Parathyroid adenoma (tissue), 2 donors: ENCODE results near the gene SLC22A23.

Experiments
- H2AFZ ChIP-seq: fragments of 300-600 bp; sonication (generic); one replicate; pipeline ENCODE4 v1.7.0; 2017; ENCODE audit warnings: antibody characterized with exemption, mild to moderate bottlenecking
- H3K27ac ChIP-seq: fragments of 300-600 bp; sonication (generic); one replicate; pipeline ENCODE4 v1.7.0; 2017
- H3K27me3 ChIP-seq: fragments of 300-600 bp; sonication (generic); one replicate; pipeline ENCODE4 v1.7.0; 2017; ENCODE audit warnings: low read length; ENCODE audit not compliant: control insufficient read depth, insufficient read depth
- H3K36me3 ChIP-seq: fragments of 300-600 bp; sonication (generic); one replicate; pipeline ENCODE4 v1.7.0; 2017; ENCODE audit warnings: low read length; ENCODE audit not compliant: control insufficient read depth, insufficient read depth
- H3K4me1 ChIP-seq: fragments of 300-600 bp; sonication (generic); one replicate; pipeline ENCODE4 v1.7.0; 2017; ENCODE audit warnings: control low read depth
- H3K4me2 ChIP-seq: fragments of 300-600 bp; sonication (generic); one replicate; pipeline ENCODE4 v1.7.0; 2017; ENCODE audit warnings: low read length
- H3K4me3 ChIP-seq: fragments of 300-600 bp; sonication (generic); one replicate; pipeline ENCODE4 v1.7.0; 2017; ENCODE audit warnings: low read depth, low read length
- H3K79me2 ChIP-seq: fragments of 300-600 bp; sonication (generic); one replicate; pipeline ENCODE4 v1.7.0; 2017; ENCODE audit warnings: control low read depth
- H3K9ac ChIP-seq: fragments of 300-600 bp; sonication (generic); one replicate; pipeline ENCODE4 v1.7.0; 2017; ENCODE audit warnings: mild to moderate bottlenecking
- H3K9me3 ChIP-seq: fragments of 300-600 bp; sonication (generic); one replicate; pipeline ENCODE4 v1.7.0; 2017; ENCODE audit warnings: low read length; ENCODE audit not compliant: control insufficient read depth
- TF ChIP-seq, protein P1 (sequence below): fragments of 300-600 bp; sonication (generic); IDR thresholded peaks from one replicate; pipeline ENCODE4 v1.7.0; 2017; ENCODE audit warnings: antibody characterized with exemption, mild to moderate bottlenecking
- donor health status: primary hyperparathyroidism.

SLC22A23 gene

DNA sequence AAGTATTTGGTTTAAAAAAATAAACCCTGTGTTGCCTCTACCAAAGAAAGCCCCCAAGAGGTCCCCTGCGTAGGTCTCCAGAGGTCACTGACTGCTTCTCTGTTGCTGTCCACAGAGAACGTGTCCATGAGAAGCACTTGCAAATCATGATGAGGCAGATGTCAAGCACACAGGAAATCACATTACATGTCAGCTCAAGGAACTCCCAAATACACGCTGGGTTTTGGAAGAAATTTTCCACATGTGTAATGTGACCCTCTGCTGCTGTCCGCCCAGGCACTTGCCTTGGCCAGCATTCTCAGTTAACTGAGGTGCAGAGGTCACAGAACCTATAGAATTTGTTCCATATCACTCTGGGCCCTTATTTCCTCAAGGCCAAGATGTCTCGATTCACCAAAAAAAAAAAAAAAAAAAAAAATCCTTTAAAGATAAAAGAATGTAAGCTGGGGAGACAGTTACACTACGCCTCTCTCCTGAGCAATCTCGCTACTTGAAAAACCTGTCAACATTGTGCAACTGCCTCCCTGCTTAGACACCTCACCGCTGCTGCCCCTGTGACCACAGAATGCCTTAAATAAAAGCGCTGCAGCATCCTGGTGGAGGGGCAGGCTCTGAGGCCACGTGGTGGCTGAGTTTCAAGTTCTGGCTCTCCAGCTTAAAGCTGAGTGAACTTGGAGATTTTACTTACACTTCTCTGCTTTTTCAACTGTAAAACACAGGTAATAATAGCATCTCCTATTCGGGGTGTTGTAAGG lies 42.3 kb downstream of the SLC22A23 start:
- Histone ChIP-seq H3K27ac (no peak overlapping the region), H3K36me3 (no peaks in the 10 kb centered on the region), H3K9ac (no peak overlapping the region), H3K4me1 (no peaks in the 10 kb centered on the region), H3K4me3 (no peak overlapping the region), H3K79me2 (no peaks in the 10 kb centered on the region), H2AFZ (no peak overlapping the region), H3K27me3 (no peaks in the 10 kb centered on the region), H3K9me3 (no peaks in the 10 kb centered on the region), H3K4me2 (no peak overlapping the region)
- TF ChIP-seq, protein P1, sequence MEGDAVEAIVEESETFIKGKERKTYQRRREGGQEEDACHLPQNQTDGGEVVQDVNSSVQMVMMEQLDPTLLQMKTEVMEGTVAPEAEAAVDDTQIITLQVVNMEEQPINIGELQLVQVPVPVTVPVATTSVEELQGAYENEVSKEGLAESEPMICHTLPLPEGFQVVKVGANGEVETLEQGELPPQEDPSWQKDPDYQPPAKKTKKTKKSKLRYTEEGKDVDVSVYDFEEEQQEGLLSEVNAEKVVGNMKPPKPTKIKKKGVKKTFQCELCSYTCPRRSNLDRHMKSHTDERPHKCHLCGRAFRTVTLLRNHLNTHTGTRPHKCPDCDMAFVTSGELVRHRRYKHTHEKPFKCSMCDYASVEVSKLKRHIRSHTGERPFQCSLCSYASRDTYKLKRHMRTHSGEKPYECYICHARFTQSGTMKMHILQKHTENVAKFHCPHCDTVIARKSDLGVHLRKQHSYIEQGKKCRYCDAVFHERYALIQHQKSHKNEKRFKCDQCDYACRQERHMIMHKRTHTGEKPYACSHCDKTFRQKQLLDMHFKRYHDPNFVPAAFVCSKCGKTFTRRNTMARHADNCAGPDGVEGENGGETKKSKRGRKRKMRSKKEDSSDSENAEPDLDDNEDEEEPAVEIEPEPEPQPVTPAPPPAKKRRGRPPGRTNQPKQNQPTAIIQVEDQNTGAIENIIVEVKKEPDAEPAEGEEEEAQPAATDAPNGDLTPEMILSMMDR: no peak

DNA sequence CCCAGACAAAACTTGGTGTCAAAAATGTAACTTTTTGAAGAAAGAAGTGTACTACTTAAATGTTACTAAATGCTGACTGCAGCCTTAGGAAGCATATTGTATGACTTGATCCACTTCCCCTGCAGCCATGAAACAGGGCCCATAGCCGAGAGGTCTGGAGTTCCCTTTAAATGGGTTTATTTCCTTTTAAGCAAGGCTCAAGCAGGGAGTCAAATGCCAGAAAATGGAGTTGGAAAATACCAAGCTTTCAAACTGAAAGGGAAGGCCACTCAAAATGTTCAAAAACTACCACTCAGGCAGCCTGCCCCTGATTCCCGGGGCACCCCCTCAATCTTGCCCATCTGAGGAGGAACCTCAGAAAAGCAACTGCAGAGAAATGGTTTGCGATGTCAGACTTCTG lies 43.3 kb downstream of the SLC22A23 start:
- H3K4me2 ChIP-seq: no peak overlapping the region
- no peak overlapping the region for H2AFZ ChIP-seq
- no peak overlapping the region for H3K4me3 ChIP-seq
- H3K36me3 ChIP-seq: no peaks in the 10 kb centered on the region
- no peak overlapping the region for H3K27ac ChIP-seq
- no peak overlapping the region for H3K9ac ChIP-seq
- TF ChIP-seq, protein P1: no peak
- H3K79me2 ChIP-seq: no peaks in the 10 kb centered on the region
- no peaks in the 10 kb centered on the region for H3K27me3 ChIP-seq
- H3K4me1 ChIP-seq: no peaks in the 10 kb centered on the region
- no peaks in the 10 kb centered on the region for H3K9me3 ChIP-seq

DNA sequence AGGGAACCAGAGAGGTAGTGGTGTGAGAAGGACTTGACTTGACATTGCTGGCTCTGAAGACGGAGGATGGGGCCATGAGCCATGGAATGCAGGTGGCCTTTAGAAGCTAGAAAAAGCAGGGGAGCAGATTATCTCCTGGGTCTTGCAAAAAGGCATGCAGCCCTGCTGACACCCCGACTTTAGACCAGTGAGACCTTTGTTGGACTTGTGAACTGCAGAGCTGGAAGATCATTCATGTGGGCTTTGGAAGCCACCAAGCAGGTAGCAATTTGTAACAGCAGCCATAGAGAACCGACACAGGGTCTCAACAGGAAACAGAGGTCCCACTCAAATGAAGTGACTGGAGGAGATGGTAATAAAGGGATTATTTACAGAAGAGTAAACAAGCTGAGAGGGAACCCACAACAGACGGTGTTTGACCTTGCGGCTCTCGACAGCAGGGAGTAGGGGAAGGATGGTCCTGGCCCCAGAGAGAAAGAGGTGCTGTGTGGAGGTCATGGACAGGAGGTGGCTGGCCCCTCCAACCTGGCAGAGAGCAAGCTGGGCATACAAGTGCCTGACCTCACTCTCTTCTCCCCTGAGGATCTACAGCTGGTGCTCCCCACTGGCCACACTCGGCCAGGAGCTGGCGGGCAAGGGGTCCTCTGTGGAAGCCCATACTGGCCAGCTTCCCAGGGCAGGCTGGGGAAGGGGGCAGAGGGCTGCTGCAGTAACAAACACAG lies 43.9 kb downstream of the SLC22A23 start:
- no peaks in the 10 kb centered on the region for H3K27me3 ChIP-seq
- no peak overlapping the region for H2AFZ ChIP-seq
- TF ChIP-seq, protein P1: no peak
- no peak overlapping the region for H3K27ac ChIP-seq
- H3K79me2 ChIP-seq: no peaks in the 10 kb centered on the region
- H3K9ac ChIP-seq: no peak overlapping the region
- H3K4me3 ChIP-seq: no peak overlapping the region
- no peaks in the 10 kb centered on the region for H3K36me3 ChIP-seq
- no peaks in the 10 kb centered on the region for H3K9me3 ChIP-seq
- no peak overlapping the region for H3K4me2 ChIP-seq
- H3K4me1 ChIP-seq: no peaks in the 10 kb centered on the region

DNA sequence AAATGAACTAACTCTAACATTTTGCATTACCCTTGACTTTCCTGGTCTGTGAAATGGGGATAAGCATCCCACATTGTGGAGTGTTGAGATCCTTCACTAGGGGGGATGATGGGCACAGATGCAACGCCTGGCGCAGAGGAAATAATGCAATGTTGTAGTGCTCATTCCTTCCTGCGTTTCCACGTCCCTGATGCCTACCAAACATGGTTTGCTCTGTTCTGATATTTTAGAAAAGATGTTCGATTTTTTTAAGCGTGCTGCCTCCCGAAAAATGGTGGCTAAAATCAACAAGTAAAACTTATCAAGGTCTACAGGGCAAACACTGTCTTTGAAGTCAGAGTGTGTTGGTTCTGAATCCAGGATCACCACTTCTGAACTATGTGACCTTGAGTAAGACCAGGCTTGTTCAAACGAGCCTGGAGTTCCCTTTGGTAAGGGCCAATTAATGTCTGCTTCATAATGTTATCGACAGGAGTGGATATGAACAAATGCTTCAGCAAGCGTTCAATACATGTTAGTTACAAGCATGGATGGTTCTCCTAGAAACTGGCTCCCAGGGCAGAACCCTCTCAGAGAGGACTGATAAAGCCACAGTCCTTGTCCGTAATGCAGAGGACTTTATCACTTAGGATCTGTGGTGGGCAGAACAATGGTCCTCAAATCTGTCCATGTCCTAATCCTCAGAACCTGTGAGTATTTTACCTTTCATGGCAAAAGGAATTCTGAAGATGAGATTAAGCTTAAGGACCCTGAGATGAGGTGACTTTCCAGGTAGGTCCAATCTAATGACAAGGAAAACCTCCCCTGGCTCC lies 44.7 kb downstream of the SLC22A23 start:
- no peak overlapping the region for H3K9ac ChIP-seq
- no peak overlapping the region for H3K27ac ChIP-seq

More for the DNA sequence above, 44.7 kb downstream of the SLC22A23 start:
- TF ChIP-seq, protein P1: no peak
- Histone ChIP-seq H3K4me1 (no peaks in the 10 kb centered on the region), H3K79me2 (no peaks in the 10 kb centered on the region), H2AFZ (no peak overlapping the region), H3K36me3 (no peaks in the 10 kb centered on the region), H3K9me3 (no peaks in the 10 kb centered on the region), H3K4me2 (no peak overlapping the region), H3K27me3 (no peaks in the 10 kb centered on the region), H3K4me3 (no peak overlapping the region)
